ENCODE measurements around the gene OLAH.
"Not testable (repeated sequence)": the region's sequence is repeated elsewhere in the genome, so short reads cannot be mapped to it uniquely, and the experiment has no call there.

OLAH gene

DNA sequence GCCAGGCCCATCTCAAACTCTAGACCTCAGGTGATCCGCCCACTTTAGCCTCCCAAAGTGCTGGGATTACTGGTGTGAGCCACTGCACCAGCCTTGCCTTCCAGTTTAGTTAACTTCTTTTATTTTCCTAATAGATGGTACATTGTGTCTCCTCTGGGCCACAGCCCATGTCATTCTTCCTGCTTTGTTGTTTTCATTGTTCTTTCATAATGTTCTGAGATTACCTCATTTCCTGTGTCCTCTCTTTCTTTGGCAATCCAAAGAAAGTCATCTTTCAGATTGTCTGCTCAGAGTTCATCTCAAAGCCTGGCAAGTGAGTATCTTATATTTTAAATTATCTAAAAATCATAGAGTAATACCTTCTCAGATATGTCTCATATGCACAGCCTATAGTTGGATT, at the start of gene OLAH:
Gene OLAH, plus strand, starts transcription at position 270 of the 400 bp plus-strand sequence. CDS start 3,346 bp downstream, outside the sequence.
- DNase-seq (ENCODE audit: low read depth, low spot score): no peak
- Histone ChIP-seq H3K9me3 (ENCODE audit: low read depth, low read length) (no peaks in the 10 kb centered on the region), H3K4me3 (no peak within 1 kb of the TSS), H3K36me3 (ENCODE audit: insufficient read depth, low read length) (no peaks in the 10 kb centered on the region), H3K9ac (ENCODE audit: insufficient read length) (no peak within 1 kb of the TSS), H3K27ac (no peak within 1 kb of the TSS)
- TF ChIP-seq POLR2AphosphoS5 (IDR thresholded peaks at IDR 0.05; ENCODE audit: borderline replicate concordance, low read depth, low read length) (no peak), FOXP2 (optimal IDR thresholded peaks at IDR 0.05; ENCODE audit: control extremely low read depth, extremely low read length, insufficient read depth) (no peak), EZH2 (IDR thresholded peaks at IDR 0.05) (no peak)

DNA sequence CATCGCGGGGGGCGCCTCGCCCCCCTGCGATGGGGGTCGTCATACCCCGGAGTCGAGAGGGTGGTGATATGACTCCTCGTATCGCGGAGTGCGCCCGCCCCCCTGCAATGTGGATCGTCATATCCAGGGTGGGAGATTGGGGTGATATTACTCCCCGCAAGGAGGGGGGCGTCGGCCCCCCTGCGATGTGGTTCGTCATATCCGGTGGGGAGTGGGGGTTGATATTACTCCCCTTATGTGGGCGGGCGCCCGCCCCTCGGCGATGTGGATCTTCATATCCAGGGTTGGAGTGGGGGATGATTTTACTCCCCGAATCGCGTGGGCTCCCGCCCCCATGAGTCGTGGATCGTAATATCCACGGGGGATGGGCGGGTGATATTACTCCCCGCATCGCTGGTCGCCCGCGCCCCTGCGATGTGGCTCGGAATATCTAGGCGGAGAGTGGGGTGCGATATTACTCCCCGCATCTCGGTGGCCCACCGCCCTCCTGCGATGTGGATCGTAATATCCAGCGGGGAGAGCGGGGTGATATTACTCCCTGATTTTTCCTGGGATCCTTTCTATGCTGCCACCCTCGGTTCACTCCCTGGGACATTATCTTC, 47.7 kb upstream of the OLAH start:
- H3K36me3 ChIP-seq (ENCODE audit: insufficient read depth, low read length): no peaks in the 10 kb centered on the region
- no peak for TF ChIP-seq FOXP2 (optimal IDR thresholded peaks at IDR 0.05; ENCODE audit: control extremely low read depth, extremely low read length, insufficient read depth)
- TF ChIP-seq POLR2AphosphoS5 (IDR thresholded peaks at IDR 0.05; ENCODE audit: borderline replicate concordance, low read depth, low read length): no peak
- no peak for TF ChIP-seq EZH2 (IDR thresholded peaks at IDR 0.05)
- H3K9me3 ChIP-seq (ENCODE audit: low read depth, low read length): no peaks in the 10 kb centered on the region
- no peak overlapping the region for H3K27ac ChIP-seq
- no peak overlapping the region for H3K9ac ChIP-seq (ENCODE audit: insufficient read length)
- H3K4me3 ChIP-seq: no peak overlapping the region
- no peak for DNase-seq (ENCODE audit: low read depth, low spot score)

- H3K4me3 ChIP-seq; H3K9ac ChIP-seq (ENCODE audit: insufficient read length); H3K27ac ChIP-seq; DNase-seq (ENCODE audit: low read depth, low spot score); H3K36me3 ChIP-seq (ENCODE audit: insufficient read depth, low read length); H3K9me3 ChIP-seq (ENCODE audit: low read depth, low read length): not testable (repeated sequence)
These were observed 30.2 kb upstream of the OLAH start for GRCh38 chr10:15013530-15013929.

GRCh38 chr10:15015451-15015850, 28.3 kb upstream of the OLAH start:
- TF ChIP-seq EZH2 (IDR thresholded peaks at IDR 0.05): no peak
- TF ChIP-seq POLR2AphosphoS5 (IDR thresholded peaks at IDR 0.05; ENCODE audit: borderline replicate concordance, low read depth, low read length): no peak
- no peak for TF ChIP-seq FOXP2 (optimal IDR thresholded peaks at IDR 0.05; ENCODE audit: control extremely low read depth, extremely low read length, insufficient read depth)

DNA sequence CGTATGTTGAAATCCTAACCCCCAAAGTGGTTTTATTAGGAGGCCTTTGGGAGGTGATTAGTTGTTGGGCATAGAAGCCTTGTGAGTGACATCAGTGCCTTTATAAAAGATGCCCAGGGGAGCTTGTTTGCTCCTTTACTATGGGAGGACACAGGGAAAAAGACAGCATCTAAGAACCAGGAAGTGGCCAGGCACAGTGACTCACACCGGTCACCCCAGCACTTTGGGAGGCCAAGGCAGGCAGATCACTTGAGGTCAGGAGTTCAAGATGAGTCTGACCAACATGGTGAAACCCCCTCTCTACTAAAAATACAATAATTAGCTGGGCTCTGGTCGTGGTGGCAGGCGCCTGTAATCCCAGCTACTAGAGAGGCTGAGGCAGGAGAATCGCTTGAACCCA, 22.8 kb upstream of the OLAH start:
- H3K9me3 ChIP-seq (ENCODE audit: low read depth, low read length); H3K9ac ChIP-seq (ENCODE audit: insufficient read length); H3K4me3 ChIP-seq; DNase-seq (ENCODE audit: low read depth, low spot score); H3K36me3 ChIP-seq (ENCODE audit: insufficient read depth, low read length); H3K27ac ChIP-seq: not testable (repeated sequence)

More at GRCh38 chr10:15015451-15015850, 28.3 kb upstream of the OLAH start:
- H3K9me3 ChIP-seq (ENCODE audit: low read depth, low read length): no peaks in the 10 kb centered on the region
- no peak overlapping the region for H3K27ac ChIP-seq
- no peak for DNase-seq (ENCODE audit: low read depth, low spot score)
- no peak overlapping the region for H3K4me3 ChIP-seq
- no peaks in the 10 kb centered on the region for H3K36me3 ChIP-seq (ENCODE audit: insufficient read depth, low read length)
- H3K9ac ChIP-seq (ENCODE audit: insufficient read length): no peak overlapping the region

- not testable (repeated sequence) for H3K27ac ChIP-seq; H3K9me3 ChIP-seq (ENCODE audit: low read depth, low read length); H3K9ac ChIP-seq (ENCODE audit: insufficient read length); DNase-seq (ENCODE audit: low read depth, low spot score); H3K4me3 ChIP-seq; H3K36me3 ChIP-seq (ENCODE audit: insufficient read depth, low read length)
These were observed 20.7 kb upstream of the OLAH start for GRCh38 chr10:15023079-15023478.

GRCh38 chr10:15024017-15025004, 19.4 kb upstream of the OLAH start:
- H3K4me3 ChIP-seq; H3K9ac ChIP-seq (ENCODE audit: insufficient read length); DNase-seq (ENCODE audit: low read depth, low spot score); H3K27ac ChIP-seq; H3K9me3 ChIP-seq (ENCODE audit: low read depth, low read length); H3K36me3 ChIP-seq (ENCODE audit: insufficient read depth, low read length): not testable (repeated sequence)

DNA sequence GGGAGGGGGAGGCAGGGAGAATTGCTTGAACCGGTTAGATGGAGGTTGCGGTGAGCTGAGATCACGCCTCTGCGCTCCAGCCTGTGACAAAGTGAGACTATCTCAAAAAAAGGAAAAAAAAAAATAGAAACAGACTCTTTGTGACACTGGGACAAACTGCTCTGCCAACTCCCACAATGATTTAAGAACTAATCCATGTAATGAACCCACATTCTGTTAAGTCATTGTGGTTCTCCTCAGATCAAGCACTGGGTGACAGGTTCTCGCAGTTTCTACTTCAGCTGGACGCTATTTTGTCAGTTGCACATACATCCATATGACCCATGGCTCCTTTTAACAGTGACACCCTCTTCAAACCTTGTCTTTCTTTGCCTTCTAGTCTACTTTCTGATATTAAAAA, 18.7 kb upstream of the OLAH start:
- H3K9ac ChIP-seq (ENCODE audit: insufficient read length); H3K27ac ChIP-seq; H3K4me3 ChIP-seq; DNase-seq (ENCODE audit: low read depth, low spot score); H3K9me3 ChIP-seq (ENCODE audit: low read depth, low read length); H3K36me3 ChIP-seq (ENCODE audit: insufficient read depth, low read length): not testable (repeated sequence)

- Histone ChIP-seq H3K4me3 (no peak overlapping the region), H3K36me3 (ENCODE audit: insufficient read depth, low read length) (no peaks in the 10 kb centered on the region), H3K9me3 (ENCODE audit: low read depth, low read length) (no peaks in the 10 kb centered on the region), H3K27ac (no peak overlapping the region), H3K9ac (ENCODE audit: insufficient read length) (no peak overlapping the region)
- no peak for DNase-seq (ENCODE audit: low read depth, low spot score)
- no peak for TF ChIP-seq FOXP2 (optimal IDR thresholded peaks at IDR 0.05; ENCODE audit: control extremely low read depth, extremely low read length, insufficient read depth)
- TF ChIP-seq POLR2AphosphoS5 (IDR thresholded peaks at IDR 0.05; ENCODE audit: borderline replicate concordance, low read depth, low read length): no peak
- TF ChIP-seq EZH2 (IDR thresholded peaks at IDR 0.05): no peak
These were observed 16.0 kb upstream of the OLAH start for GRCh38 chr10:15027741-15028140.

Measured in SK-N-MC (cell line).